Loucy (cell line): ENCODE data around the gene ADRB2.

ENCODE experiments used
- H2AFZ ChIP-seq: fragments of 200-600 bp; sonication (generic); 2 replicates; pipeline ENCODE4 v1.6.0; 2016; ENCODE audit warnings: antibody characterized with exemption, mild to moderate bottlenecking, low read length, moderate library complexity
- H3F3A ChIP-seq: fragments of 200-600 bp; 2 replicates; pipeline ENCODE4 v1.6.0; 2016; ENCODE audit warnings: antibody characterized with exemption, low read depth, mild to moderate bottlenecking
- H3K27me3 ChIP-seq: fragments of 200-600 bp; sonication (generic); 2 replicates; pipeline ENCODE4 v1.6.1; 2014; ENCODE audit warnings: low read length, mild to moderate bottlenecking; ENCODE audit not compliant: insufficient read depth, poor library complexity, severe bottlenecking
- H3K36me3 ChIP-seq: fragments of 200-600 bp; sonication (generic); 2 replicates; pipeline ENCODE4 v1.6.1; 2016; ENCODE audit warnings: low read length; ENCODE audit not compliant: insufficient read depth
- H3K4me1 ChIP-seq: fragments of 200-600 bp; sonication (generic); 2 replicates; pipeline ENCODE4 v1.5.1; 2014; ENCODE audit warnings: low read length, mild to moderate bottlenecking; ENCODE audit not compliant: insufficient read depth, poor library complexity, severe bottlenecking
- H3K4me2 ChIP-seq: fragments of 200-600 bp; sonication (generic); 2 replicates; pipeline ENCODE4 v1.6.0; 2014; ENCODE audit warnings: antibody characterized with exemption, low read length, low read depth, mild to moderate bottlenecking; ENCODE audit not compliant: poor library complexity, severe bottlenecking
- H3K4me3 ChIP-seq: fragments of 200-600 bp; sonication (generic); 2 replicates; pipeline ENCODE4 v1.5.1; 2014; ENCODE audit warnings: low read length, mild to moderate bottlenecking, mixed read lengths; ENCODE audit not compliant: poor library complexity, severe bottlenecking
- H3K79me2 ChIP-seq: fragments of 200-600 bp; sonication (generic); 2 replicates; pipeline ENCODE4 v1.6.1; 2014; ENCODE audit warnings: low read length; ENCODE audit not compliant: insufficient read depth
- H3K9ac ChIP-seq: fragments of 200-600 bp; sonication (generic); 2 replicates; pipeline ENCODE4 v1.6.0; 2014; ENCODE audit warnings: mild to moderate bottlenecking, low read depth, low read length, moderate library complexity; ENCODE audit not compliant: poor library complexity, severe bottlenecking
- H3K9me2 ChIP-seq: fragments of 200-600 bp; sonication (generic); replicated peaks from 2 replicates; pipeline ENCODE4 v1.6.1; 2016; ENCODE audit warnings: low read depth, low read length, mixed read lengths
- H3K9me3 ChIP-seq: fragments of 200-600 bp; sonication (generic); 2 replicates; pipeline ENCODE4 v1.6.1; 2014; ENCODE audit warnings: mild to moderate bottlenecking, antibody characterized with exemption, low read length, low read depth; ENCODE audit not compliant: insufficient read depth
- H4K20me1 ChIP-seq: fragments of 200-600 bp; sonication (generic); 2 replicates; pipeline ENCODE4 v1.6.0; 2014; ENCODE audit warnings: antibody characterized with exemption, low read length, mild to moderate bottlenecking; ENCODE audit not compliant: insufficient read depth, poor library complexity, severe bottlenecking
- EZH2phosphoT487 ChIP-seq: fragments of 200-600 bp; IDR thresholded peaks from 2 replicates; pipeline ENCODE4 v1.6.1; 2018; ENCODE audit warnings: antibody characterized with exemption, mild to moderate bottlenecking, moderate library complexity, borderline replicate concordance
- TF ChIP-seq, protein P1 (sequence below): fragments of 200-600 bp; sonication (generic); conservative IDR thresholded peaks from 2 replicates; pipeline ENCODE4 v1.5.1; 2014; ENCODE audit warnings: mild to moderate bottlenecking, antibody characterized with exemption, low read length

ADRB2 gene

DNA sequence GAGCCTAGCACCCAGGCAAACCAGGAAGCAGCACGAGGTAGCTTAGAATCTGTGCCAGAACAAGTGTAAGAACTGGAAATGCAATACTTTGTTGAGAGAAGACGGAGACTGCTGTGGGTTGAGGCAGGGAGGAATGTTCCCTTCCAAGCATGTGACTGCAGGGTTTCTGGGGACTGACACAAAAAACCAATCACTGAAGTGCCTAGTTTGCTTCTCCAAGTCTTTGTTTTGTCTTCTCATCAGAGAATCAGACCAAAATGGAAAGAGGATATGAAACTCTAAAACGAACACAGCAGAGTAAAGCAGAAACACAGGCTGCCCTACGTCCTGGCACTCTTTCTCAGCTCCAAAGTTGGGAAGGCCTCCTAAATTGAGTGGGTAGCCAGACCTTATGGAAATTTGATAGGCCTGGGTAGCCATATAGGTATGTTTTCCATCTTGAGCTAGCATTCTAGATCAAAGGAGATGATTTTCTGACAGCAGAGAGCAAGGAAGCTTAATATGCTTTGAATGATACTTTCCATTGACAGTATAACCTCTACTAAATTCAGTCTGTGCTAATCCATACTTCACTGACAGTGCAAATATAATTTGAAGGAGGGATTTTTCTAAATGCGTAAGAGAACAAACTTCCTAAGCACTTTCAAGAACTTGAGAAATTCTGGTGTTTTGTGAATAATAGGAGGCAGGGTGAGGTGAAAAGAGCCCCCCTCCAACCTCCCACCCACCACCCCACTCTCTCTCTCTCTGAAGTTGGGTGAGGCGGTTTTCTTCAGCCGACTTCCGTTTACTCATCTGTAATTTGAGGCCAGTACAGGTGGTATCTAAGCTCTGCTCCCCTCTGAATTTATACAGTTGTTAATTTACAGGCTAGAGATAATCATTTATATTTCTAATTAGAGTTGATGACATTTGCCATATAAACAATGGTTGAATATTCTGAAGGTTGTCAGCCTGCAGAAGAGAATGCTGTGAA, 5.5 kb downstream of the ADRB2 start:
- H3F3A ChIP-seq: no peaks in the 10 kb centered on the region
- no peaks in the 10 kb centered on the region for H4K20me1 ChIP-seq
- H3K9ac ChIP-seq: no peak overlapping the region
- no peak overlapping the region for H3K4me3 ChIP-seq
- H3K9me3 ChIP-seq: no peaks in the 10 kb centered on the region
- no peaks in the 10 kb centered on the region for H3K36me3 ChIP-seq
- no peaks in the 10 kb centered on the region for H3K4me1 ChIP-seq
- TF ChIP-seq, protein P1, sequence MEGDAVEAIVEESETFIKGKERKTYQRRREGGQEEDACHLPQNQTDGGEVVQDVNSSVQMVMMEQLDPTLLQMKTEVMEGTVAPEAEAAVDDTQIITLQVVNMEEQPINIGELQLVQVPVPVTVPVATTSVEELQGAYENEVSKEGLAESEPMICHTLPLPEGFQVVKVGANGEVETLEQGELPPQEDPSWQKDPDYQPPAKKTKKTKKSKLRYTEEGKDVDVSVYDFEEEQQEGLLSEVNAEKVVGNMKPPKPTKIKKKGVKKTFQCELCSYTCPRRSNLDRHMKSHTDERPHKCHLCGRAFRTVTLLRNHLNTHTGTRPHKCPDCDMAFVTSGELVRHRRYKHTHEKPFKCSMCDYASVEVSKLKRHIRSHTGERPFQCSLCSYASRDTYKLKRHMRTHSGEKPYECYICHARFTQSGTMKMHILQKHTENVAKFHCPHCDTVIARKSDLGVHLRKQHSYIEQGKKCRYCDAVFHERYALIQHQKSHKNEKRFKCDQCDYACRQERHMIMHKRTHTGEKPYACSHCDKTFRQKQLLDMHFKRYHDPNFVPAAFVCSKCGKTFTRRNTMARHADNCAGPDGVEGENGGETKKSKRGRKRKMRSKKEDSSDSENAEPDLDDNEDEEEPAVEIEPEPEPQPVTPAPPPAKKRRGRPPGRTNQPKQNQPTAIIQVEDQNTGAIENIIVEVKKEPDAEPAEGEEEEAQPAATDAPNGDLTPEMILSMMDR: no peak
- TF ChIP-seq EZH2phosphoT487: no peak
- H2AFZ ChIP-seq: no peak overlapping the region
- no peaks in the 10 kb centered on the region for H3K79me2 ChIP-seq
- no peaks in the 10 kb centered on the region for H3K27me3 ChIP-seq
- H3K4me2 ChIP-seq: no peak overlapping the region
- H3K9me2 ChIP-seq: no peaks in the 10 kb centered on the region

DNA sequence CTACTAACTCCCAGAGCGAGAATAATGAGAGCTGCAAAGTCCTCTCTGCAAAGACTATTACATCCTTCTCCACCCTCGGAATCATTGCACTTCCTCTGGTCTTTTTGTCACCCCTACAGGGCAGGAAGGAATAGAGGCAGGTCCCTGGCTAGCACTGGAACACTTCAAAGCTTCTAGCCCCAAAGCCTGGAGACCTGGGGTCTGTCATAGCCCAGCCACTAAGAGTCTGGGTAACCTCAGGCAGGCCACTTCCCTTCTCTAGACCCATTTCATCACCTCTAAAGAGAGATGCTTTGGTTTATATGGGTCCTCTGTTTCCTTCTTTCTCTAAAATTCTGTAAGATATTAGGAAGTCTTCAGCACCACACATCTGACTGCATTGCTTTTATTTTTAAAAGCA, 6.7 kb downstream of the ADRB2 start:
- Histone ChIP-seq H3F3A (no peaks in the 10 kb centered on the region), H3K36me3 (no peaks in the 10 kb centered on the region), H3K9ac (no peak overlapping the region), H3K4me3 (no peak overlapping the region), H3K27me3 (no peaks in the 10 kb centered on the region), H3K79me2 (no peaks in the 10 kb centered on the region), H3K4me2 (no peak overlapping the region), H3K9me2 (no peaks in the 10 kb centered on the region), H4K20me1 (no peaks in the 10 kb centered on the region), H3K9me3 (no peaks in the 10 kb centered on the region), H2AFZ (no peak overlapping the region), H3K4me1 (no peaks in the 10 kb centered on the region)
- TF ChIP-seq EZH2phosphoT487: no peak
- TF ChIP-seq, protein P1: no peak

- Histone ChIP-seq H3K9me2 (no peaks in the 10 kb centered on the region), H3F3A (no peaks in the 10 kb centered on the region), H4K20me1 (no peaks in the 10 kb centered on the region), H3K9me3 (no peaks in the 10 kb centered on the region), H3K4me3 (no peak overlapping the region), H3K4me2 (no peak overlapping the region), H3K27me3 (no peaks in the 10 kb centered on the region), H3K4me1 (no peaks in the 10 kb centered on the region), H3K9ac (no peak overlapping the region), H2AFZ (no peak overlapping the region), H3K36me3 (no peaks in the 10 kb centered on the region), H3K79me2 (no peaks in the 10 kb centered on the region)
- TF ChIP-seq, protein P1: no peak
- TF ChIP-seq EZH2phosphoT487: no peak
These were observed 7.5 kb downstream of the ADRB2 start for GRCh38 chr5:148833925-148834324.
